HTR-8/SVneo (cell line): ENCODE measurements around the gene ANKRD11.
"Not testable (repeated sequence)": the region's sequence is repeated elsewhere in the genome, so short reads cannot be mapped to it uniquely, and the experiment has no call there.

ENCODE experiments used
- DNase-seq: peaks from one replicate; pipeline ENCODE4 v3.0.0; 2011; ENCODE audit warnings: low spot score, mixed read lengths; ENCODE audit not compliant: insufficient read length
- FAIRE-seq: peaks from 2 replicates; lab custom pipeline; 2011; peaks lifted over from hg19 to GRCh38; lab: Jason Lieb, UNC

Gene ANKRD11

DNA sequence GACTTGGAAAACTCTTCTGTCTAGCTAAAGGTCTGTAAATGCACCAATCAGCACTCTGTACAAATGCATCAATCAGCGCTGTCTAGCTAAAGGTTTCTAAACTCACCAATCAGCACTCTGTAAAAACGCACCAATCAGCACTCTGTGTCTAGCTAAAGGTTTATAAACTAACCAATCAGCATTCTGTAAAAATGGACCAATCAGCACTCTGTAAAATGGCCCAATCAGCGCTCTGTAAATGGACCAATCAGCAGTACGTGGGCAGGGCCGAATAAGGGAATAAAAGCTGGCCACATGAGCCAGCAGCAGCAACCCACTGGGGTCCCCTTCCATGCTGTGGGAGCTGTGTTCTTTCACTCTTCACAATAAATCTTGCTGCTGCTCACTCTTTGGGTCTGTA is 55.3 kb downstream of the ANKRD11 start:
- FAIRE-seq, DNase-seq: not testable (repeated sequence)

DNA sequence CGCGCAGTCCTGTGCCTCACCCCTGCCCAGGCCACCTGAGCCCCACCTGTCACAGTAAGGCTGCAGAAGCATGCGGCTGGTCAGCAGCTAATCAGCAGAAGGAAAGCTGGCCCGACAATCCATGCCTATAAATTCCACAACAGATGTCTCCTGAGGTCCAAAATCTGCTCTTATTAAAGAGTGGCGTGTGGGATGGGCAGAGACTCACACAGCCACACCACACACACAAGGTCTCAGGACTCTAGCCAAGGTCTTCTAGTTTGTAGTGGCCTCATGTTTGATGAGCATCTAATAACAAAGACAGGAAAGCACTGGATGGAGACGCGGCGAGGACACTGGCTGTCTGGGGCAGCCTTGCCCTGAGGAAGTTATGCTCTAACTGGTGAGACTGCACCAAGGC is 55.9 kb downstream of the ANKRD11 start:
- FAIRE-seq (no peak), DNase-seq (no peak)

DNA sequence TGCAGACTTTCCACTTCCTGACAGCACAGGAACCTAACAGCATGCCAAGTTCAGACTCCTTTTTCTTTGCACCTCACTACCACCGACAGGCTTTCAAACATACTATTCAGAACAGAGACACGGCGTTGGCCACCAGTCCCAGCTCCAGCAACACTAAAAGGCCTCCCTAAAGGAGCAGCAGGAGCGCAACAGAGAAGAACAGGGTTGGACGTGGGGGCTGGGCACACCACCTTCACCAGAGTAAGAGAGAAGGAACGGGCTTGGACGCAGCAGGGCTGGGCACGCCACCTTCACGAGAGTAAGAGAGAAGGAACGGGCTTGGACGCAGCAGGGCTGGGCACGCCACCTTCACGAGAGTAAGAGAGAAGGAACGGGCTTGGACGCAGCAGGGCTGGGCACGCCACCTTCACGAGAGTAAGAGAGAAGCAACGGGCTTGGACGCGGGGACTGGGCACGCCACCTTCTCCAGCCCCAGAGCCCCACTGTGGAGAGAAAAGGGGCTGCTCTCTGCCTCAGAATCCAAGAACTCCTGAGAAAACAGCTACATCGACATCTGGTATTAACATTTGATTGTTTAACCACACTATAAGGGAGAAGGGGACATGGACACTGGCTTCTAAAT is 56.9 kb downstream of the ANKRD11 start:
- not testable (repeated sequence) for FAIRE-seq, DNase-seq

DNA sequence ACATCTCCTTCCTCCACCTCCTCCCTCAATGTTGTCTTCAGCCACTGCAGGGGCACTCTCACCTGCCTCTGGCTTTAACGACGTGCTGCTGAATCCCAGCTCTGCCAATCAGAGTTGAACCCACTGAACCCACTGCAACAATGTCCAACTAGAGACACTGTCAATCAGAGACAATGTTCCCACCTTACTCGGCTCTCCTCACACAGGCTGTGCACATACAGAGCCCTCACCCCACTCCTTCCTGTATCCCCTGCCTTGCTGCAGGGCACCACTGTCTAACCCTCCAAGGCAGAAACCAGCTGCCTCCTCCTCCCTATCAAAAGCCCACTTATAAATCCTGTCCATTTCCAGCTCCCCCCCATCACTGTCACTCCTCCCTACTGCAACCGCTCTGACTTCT is 58.7 kb downstream of the ANKRD11 start:
- no peak for FAIRE-seq
- no peak for DNase-seq

DNA sequence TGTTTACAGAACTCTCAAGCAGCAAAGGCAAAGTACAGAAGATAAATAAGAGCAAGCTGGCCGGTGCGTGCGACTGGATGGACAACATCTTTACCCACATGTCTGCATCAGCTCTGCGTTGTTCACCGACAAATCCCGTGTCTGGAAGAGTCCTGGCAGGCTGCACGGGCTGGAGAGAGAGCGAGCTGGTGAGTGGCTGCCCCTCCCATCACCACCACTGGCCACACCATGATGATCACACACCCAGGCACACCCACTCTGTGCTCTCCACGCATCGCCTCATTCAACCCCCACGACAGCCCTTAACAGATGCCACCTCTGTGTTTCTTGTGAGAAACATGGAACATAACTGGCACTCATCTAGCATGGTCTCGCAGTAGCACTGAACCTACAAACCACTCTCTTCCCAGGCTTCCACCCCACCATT is 59.2 kb downstream of the ANKRD11 start:
- DNase-seq, result no peak
- FAIRE-seq, result no peak

DNA sequence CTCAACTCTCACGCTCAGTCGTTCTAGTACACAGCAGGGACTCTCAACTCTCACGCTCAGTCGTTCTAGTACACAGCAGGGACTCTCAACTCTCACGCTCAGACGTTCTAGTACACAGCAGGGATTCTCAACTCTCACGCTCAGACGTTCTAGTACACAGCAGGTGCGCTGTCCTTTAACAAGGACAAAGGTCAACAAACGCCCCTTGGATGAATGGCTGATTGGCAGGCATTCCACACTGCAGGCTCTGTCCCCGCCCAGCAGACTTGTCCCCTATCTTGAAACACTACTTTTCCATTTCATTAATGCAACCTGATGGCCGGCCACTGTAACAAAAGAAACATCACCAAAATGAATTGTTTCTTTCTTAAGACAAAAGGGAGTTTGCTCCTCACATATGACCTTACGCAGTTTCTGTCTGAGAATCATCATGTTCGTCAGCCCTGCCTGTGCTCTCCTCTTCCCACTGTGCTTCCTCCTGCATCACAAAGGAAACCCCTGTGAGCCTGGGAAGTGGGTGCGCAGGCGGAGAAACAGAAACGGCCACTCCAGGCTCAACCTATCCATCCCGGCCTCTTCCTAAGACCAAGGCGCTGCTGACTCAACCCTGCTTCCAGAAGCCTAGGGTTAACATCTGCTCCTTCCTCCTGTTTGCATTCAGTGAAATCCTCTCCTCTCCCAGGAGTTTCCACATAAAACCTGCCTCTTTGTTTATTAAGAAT is 59.8 kb downstream of the ANKRD11 start:
- FAIRE-seq (no peak), DNase-seq (no peak)

DNA sequence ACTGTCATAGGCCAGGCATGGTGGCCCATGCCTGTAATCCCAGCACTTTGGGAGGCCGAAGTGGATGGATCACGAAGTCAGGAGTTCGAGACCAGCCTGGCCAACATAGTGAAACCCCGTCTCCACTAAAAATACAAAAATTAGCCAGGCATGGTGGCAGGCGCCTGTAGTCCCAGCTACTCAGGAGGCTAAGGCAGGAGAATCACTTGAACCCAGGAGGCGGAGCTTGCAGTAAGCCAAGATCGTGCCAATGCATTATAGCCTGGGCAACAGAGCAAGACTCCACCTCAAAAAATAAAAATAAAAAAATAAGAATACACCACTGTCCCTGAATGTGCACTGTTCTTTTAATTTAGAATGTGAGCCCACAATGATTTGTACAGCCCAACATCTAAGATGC is 61.8 kb downstream of the ANKRD11 start:
- not testable (repeated sequence) for DNase-seq, FAIRE-seq

DNA sequence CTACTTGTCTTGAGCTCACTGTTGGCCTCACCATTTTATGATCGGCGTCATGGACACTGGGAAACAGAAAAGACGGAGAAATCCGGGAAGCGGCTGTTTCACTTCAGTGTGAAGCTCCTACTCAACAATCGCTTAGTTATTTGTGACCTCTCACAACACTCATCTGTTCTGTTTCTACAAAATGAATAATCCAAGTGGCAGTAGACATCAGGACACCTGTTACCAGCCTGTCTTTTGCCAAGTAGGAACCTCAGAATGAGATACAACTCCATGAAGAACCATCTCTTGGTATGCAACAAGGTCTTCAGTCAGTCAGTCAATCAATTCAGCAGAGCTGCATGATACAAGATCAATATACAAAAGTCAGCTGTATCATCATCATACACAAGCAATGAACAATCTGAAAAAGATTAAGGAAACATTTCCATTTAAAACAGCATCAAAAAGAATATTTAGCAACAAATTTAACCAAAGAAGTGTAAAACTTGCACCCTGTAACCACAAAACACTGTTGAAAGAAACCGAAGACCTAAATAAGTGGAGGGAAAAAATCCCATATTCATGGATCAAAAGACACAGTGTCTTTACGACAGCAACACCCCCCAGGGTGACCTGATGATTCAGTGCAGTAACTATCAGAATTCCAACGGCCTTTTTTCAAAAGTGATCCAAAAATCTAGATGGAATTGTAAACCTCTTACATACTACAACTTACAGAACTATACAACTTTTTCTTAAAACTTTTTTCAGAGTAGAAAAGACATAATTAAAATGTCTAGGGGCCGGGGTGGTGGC is 63.4 kb downstream of the ANKRD11 start:
- DNase-seq (no peak), FAIRE-seq (no peak)

DNA sequence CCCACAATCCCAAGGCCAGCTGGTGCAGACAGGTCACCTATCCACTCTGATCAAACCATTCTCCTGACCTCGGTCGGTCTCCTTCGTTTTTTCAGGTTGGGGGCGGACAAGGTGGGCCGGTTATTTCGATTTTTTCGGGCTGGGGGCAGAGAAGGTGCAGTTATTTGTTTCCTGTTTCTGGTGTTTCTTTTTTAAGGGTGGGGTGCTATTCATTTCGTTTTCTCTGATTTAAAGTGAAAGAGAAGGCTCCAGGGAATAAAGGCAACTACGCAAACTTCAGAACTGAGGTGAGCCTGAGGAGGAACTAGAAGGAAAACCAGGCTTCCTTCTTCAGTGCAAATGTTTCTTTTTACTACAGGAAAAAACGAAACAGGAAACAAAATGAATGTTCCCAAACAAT is 64.8 kb downstream of the ANKRD11 start:
- DNase-seq (no peak), FAIRE-seq (no peak)

DNA sequence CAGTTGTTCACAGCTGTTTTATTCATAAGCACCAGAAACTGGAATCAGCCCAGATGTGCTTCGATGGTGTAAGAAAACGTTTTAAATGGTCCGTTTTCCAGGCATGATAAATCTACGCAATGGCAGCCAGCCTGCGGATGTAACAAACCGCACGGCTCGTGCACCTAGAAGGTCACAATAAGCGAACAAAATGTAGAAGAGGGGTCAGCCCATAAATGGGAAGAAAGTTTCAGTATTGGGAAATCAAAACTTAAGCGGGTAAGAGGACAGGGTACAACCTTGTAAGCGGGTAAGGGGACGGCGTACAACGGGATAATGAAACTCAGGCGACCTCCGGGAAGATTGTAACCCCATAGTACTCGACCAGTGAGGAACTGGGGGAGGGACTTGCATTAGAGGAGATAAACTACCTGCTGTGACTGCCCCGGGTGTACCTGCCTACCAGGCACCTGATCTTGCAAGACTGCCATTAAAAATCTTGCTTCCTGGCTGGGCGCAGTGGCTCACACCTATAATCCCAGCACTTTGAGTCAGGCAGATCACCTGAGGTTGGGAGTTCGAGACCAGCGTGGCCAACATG is 66.6 kb downstream of the ANKRD11 start:
- no peak for DNase-seq
- FAIRE-seq, result no peak

DNA sequence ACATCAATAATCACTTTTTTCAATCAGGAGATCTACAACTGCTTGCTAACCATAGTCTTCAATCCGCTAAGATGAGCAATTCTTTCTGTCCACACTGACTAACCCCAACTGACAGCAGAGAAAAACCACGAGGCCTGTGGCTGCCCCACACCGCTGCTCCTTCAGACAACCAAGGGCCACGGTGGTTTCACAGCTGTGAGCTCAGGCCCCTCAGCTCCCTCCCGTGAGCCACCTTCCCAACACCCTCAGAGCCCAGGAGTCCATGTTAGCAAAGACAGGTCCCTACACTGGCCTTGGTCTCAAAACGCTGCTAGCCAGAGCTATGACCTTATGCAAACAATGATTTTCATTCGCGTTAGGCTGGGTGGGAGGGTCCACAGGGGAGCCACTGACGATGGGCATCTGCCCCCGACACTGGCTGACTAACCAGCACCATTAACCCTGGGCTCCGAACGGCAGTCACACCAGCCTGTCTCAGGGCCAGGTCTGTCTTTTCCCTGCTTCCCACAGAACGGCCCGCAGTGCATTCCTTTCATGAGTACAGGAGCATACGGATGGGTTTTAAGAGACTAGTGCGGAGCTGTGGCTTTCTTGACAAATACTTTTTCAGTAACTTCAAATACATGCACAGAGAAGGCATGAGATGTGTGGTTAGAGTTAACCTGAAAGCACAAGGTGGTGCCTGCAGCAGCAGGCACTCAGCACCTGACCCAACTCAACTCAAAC is 67.3 kb downstream of the ANKRD11 start:
- no peak for DNase-seq
- no peak for FAIRE-seq

DNA sequence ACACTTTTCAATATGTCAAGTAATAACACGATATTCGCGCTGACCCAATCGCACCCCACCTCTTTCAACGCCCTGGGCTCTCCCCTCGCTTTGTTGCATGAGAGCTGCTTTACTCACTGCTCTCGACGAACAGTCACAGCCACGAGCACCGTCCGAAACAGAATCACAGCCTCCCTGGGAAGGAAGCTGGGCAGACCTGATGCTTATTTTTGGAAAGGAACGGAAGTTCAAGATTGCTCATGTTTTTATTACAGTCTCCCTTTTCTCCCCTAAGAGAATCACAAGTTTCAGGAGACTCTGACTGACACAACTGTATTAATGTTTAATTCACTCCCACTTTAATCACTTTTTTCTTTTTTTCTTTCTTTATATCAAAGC is 67.8 kb downstream of the ANKRD11 start:
- FAIRE-seq (no peak), DNase-seq (no peak)

DNA sequence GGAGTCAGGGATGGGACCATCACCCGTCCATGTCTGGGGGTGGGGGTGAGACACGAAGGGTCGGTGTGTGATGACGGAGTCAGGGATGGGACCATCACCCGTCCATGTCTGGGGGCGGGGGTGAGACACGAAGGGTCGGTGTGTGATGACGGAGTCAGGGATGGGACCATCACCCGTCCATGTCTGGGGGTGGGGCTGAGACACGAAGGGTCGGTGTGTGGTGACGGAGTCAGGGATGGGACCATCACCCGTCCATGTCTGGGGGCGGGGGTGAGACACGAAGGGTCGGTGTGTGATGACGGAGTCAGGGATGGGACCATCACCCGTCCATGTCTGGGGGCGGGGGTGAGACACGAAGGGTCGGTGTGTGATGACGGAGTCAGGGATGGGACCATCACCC is 69.1 kb downstream of the ANKRD11 start:
- not testable (repeated sequence) for DNase-seq, FAIRE-seq

DNA sequence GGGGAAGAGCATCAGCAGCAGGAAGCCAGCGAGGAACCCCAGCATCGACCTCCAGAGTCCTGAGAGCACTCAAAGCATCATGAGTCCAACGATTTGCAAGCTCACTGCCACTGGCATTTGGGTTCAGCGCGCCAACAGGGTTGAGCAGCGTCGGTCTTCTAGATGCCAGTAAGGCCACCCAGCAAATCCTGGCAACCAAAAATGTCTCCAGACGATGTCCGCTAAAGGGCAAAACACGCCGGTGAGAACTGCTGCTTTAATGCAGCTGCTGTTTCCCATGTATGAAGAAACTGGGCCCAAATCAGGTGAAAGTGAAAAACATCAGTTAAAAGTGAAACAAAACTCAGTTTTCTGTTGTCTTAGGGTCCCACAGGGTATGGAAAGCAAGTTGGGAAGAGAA is 70.2 kb downstream of the ANKRD11 start:
- no peak for FAIRE-seq
- no peak for DNase-seq

DNA sequence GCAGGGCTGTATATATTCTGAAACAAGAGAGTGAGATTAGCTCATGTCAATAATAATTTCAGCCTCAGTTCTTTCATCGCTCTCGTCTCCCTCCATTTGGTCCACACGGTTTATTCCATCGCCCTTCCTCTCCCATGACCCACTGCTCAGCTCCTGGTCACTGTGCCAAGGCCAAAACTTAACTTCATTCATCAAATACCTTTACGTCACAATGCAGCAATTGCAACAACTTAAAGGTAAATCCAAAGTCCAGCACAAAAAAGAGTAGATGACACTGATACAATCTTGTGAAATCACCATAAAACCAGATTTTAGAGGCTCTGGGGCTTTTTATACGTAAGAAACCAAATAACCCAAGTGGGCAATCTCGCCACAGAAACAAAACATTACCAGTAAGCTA is 72.0 kb downstream of the ANKRD11 start:
- no peak for FAIRE-seq
- DNase-seq, result no peak

DNA sequence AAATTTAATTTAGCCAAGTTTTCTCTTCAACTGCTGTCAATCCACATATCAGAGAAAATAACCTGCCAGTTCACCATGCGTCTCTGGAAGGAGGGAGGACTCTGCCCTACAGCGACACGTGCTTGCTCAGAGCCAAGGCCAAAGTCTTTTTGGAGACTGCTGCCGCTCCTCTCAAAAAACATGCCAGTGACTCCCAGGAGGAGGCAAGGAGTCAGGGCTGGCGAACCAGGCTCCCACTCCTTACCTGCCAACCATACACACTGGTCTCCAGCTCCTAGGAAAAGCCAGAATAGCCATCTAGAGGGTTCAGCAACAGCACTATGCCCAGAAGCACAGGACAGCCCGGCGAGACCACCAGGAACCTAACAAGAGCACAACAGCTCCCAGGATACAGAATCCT is 73.0 kb downstream of the ANKRD11 start:
- FAIRE-seq, result no peak
- DNase-seq, result no peak

DNA sequence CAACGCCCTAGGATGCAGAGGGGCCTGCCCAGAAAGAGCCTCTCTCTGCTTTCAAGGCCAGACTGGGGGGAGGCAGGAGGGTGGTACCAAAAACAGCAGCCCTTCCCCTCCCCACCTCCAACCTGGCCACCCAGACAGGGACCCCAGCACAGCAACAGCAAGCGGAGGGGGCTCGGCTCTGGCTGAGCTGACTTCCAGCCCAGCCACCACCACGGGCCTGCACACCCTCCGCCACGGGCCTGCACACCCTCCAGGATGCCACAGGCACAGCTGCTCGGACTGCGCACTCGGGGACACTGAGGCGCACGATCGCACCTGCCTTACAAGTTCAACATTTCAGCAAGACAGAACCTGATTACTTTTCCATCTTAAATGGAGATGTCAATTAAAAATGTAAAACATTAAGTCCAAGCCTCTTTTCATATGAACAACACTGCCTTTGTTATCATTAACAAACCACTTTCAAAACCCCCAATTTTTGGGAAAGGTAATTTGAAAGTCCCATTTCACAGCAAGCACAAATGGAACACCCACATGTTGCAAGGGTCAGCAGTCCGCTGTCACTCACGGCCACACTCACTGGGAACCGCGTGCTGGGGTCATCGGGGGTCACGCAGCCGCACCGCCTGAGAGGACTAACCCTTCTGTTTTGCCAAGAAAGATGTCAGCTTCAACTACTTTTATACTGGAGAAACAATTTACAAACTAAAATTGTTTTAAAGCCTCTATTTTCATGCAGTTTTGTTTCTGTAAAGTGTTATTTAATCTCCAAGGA is 76.4 kb downstream of the ANKRD11 start:
- DNase-seq (no peak), FAIRE-seq (no peak)

DNA sequence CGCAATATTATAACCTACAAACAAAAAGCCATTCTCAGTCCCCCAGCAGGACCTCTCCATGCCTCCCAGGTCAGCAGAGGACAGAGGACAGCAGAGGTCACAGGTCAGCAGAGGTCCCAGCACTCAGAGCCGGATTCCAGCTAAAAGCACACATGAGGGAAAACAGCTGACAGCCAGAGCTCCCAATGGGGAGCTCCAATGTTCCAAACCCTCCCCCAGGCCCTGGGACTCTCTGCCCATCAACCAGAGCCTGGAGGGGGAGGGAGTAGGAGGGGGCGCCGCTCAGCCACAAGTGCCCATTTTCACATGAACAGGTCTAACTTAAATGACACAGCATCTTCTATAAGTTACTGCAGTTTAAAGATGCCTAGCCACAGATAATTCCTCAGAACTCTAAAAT is 77.5 kb downstream of the ANKRD11 start:
- FAIRE-seq (no peak), DNase-seq (no peak)

DNA sequence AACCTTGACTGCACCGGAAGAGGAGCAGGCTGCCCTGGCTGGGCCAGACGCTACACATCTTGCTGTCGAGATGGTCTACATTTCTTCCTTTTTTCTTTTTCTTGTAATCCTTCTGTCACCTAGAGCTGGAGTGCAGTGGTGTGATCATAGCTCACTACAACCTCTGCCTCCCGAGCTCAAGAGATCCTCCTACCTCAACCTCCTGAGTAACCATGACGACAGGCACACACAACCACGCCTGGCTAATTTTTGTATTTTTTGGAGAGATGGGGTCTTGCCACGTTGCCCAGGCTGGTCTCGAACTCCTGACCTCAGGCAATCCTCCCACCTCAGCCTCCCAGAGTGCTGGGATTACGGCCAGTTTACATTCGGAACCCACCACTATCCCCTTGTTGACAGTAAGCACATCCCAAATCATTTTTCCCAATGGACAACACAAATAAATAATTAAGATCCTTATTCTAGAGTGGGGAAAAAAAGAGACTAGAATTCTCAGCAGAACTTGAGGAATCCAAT is 79.0 kb downstream of the ANKRD11 start:
- no peak for FAIRE-seq
- DNase-seq, result no peak
